Renal cortex interstitium (tissue), 11 donors: ENCODE results near the gene HYCC2. TPM values are rescaled to one million over a fixed set of nuclear protein-coding genes. Genes with fewer than 3 reads are reported as not detected.
"Not testable (repeated sequence)": the region's sequence is repeated elsewhere in the genome, so short reads cannot be mapped to it uniquely, and the experiment has no call there.

Source experiments
- DNase-seq, 11 donors: peaks; one replicate each; pipeline ENCODE4 v3.0.0-alpha.2; 2013; ENCODE audit warnings: low read depth in 9 of 11, low spot score in 4 of 11; ENCODE audit errors: extremely low read depth in 1 of 11
- polyA plus RNA-seq, 3 donors: library from polyadenylated mRNA; unstranded; fragments of 120-200 nt; gene quantifications; one replicate each; pipeline ENCODE4 v1.2.1, GENCODE V29; 2013; ENCODE audit not compliant: insufficient read length in 3 of 3

HYCC2 gene
- polyA plus RNA-seq, 3 donors = 12.5 to 17.5 (median 15.2) TPM

DNA sequence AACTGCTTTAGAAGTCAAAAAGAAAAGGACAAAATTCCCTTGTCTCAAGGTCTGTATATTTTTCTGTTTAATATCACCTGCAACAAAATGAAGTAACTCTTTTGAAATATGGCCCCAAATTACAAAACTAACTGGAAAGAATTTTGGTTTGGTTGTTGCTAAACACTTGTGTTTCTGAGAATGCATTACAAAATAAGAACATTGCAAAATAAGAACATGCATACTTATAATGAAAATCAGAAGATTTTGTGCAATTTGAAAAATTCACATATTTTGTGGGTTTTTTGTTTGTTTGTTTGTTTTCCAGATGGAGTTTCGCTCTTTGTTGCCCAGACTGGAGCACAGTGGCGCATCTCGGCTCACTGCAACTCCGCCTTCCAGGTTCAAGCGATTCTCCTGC is 22.1 kb upstream of the HYCC2 start:
- no peak for DNase-seq

- DNase-seq = no peak
Measured at GRCh38 chr2:201090574-201090973, 19.1 kb upstream of the HYCC2 start.

DNA sequence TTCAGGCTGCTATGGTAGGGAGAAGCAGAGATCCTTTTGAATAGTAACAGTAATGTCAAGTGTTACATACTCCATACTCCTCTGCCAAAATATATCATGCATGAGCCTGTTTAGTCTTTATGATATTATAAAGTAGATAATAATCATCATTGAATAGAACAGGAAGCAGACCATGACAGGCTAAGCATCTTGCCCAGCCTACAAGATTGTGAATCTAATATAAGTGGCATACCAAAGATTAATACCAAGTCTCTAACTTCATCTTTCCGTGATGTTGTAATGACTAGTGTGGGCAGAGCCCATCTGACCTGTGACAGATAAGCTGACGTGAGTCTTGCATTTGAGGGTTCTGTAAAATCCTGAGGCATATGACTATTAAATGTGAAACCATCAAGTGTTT is 13.4 kb upstream of the HYCC2 start:
- DNase-seq = no peak

- no peak for DNase-seq
Measured at GRCh38 chr2:201074996-201075395, 3.5 kb upstream of the HYCC2 start.

GRCh38 chr2:201073071-201073470 is 1.6 kb upstream of the HYCC2 start:
- no peak for DNase-seq

GRCh38 chr2:201072201-201072530 is 695 bp upstream of the HYCC2 start:
- DNase-seq = peak in 1 of 11 donors; percentile 13

GRCh38 chr2:201070948-201071478 is 458 bp downstream of the HYCC2 start:
- peak in 1 of 11 donors; percentile 22 for DNase-seq

DNA sequence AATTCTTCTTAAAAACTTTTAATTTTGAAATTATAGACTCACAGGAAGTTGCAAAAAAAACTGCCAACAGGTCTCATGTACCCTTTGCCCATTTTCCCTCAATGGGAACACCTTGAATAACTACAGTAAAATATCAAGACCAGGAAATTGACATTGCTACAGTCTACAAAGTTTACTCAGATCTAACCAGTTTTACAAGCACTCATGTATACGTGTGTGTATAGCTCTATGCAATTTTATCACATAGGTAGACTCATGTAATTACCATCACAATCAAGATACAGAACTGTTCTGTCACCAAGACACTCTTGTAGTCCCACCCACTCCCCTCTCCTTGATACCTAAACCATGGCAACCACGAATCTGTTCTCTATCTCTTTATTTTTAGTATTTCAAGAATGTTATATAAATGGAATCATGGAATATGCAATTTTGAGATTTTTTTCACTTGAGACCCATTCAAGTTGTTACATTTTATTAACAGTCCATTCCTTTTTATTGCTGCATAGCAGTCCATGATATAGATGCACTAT is 6.6 kb downstream of the HYCC2 start:
- no peak for DNase-seq

DNA sequence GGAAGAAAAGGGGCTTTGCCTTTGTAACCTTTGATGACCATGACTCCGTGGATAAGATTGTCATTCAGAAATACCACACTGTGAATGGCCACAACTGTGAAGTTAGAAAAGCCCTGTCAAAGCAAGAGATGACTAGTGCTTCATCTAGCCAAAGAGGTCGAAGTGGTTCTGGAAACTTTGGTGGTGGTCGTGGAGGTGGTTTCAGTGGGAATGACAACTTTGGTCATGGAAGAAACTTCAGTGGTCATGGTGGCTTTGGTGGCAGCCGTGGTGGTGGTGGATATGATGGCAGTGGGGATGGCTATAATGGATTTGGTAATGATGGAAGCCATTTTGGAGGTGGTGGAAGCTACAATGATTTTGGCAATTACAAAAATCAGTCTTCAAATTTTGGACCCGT is 8.0 kb downstream of the HYCC2 start:
- not testable (repeated sequence) for DNase-seq

DNA sequence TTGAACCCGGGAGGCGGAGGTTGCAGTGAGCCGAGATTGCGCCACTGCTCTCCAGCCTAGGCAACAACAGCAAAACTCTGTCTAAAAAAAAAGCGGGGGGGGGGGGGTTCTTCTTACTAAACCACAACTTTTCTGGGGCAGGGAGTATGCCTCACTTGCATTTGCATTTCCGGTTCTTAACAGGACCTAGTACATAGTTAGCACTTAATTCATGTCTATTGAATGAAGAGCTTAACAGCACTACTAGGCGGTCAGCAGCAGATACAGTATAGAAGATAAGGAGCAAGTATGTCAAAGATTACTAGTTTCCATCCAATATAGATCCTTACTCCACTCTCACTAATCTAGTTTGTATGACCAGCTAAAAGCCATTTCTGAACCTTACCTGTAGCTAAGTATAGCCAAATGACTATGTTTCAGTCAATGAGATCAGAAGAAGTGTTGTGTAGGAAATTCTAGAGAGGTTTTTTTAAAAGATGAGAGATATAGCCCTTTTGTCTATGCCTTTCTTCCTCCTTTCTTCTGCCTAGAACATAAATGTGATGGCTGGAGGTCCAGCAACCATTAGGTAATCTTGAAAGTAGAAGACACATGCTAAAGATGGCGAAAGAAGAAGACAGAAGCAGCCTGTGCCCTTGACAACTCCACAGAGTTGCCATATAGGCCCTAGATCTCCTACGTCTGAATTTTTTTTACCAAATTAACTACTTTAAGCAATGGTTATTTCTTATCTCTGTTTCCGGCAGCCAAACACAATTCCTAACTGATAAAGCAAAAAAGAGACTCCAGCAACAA is 11.3 kb downstream of the HYCC2 start:
- DNase-seq = no peak

- DNase-seq = no peak
Measured at GRCh38 chr2:201058914-201059313, 12.6 kb downstream of the HYCC2 start.

- no peak for DNase-seq
Measured at GRCh38 chr2:201057715-201058248, 13.7 kb downstream of the HYCC2 start.

- DNase-seq = peak in 2 of 11 donors; percentile 14 to 24
Measured at GRCh38 chr2:201057087-201057521, 14.4 kb downstream of the HYCC2 start.

- no peak for DNase-seq
Measured at GRCh38 chr2:201049455-201049854, 22.0 kb downstream of the HYCC2 start.

GRCh38 chr2:201046881-201047280 is 24.6 kb downstream of the HYCC2 start:
- no peak for DNase-seq

- DNase-seq = not testable (repeated sequence)
Measured at GRCh38 chr2:201043050-201043449, 28.4 kb downstream of the HYCC2 start.

- DNase-seq = not testable (repeated sequence)
Measured at GRCh38 chr2:201042451-201042850, 29.0 kb downstream of the HYCC2 start.

- DNase-seq = no peak
Measured at GRCh38 chr2:201040867-201041628, 30.4 kb downstream of the HYCC2 start.

GRCh38 chr2:201038855-201039254 is 32.6 kb downstream of the HYCC2 start:
- no peak for DNase-seq

DNA sequence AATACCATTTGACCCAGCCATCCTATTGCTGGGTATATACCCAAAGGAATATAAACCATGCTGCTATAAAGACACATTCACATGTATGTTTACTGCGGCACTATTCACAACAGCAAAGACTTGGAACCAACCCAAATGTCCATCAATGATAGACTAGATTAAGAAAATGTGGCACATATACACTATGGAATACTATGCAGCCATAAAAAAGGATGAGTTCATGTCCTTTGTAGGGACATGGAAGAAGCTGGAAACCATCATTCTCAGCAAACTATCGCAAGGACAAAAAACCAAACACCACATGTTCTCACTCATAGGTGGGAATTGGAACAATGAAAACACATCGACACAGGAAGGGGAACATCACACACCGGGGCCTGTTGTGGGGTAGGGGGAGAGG is 33.1 kb downstream of the HYCC2 start:
- not testable (repeated sequence) for DNase-seq
